ENCODE measurements around the gene CEP192. TPM values are rescaled to one million over a fixed set of nuclear protein-coding genes. Genes with fewer than 3 reads are reported as not detected.
"Not testable (repeated sequence)": the region's sequence is repeated elsewhere in the genome, so short reads cannot be mapped to it uniquely, and the experiment has no call there.

CEP192 gene
- polyA plus RNA-seq, 2 donors: 6.6 to 6.8 TPM

- Histone ChIP-seq H3K27me3 (ENCODE audit: control insufficient read depth in 1 of 2, insufficient read depth in 2 of 2, low read length in 2 of 2) (no peaks in the 10 kb centered on the region), H3K9me3 (ENCODE audit: control insufficient read depth in 2 of 2, insufficient read depth in 1 of 2, low read depth in 1 of 2, low read length in 1 of 2) (peaks cover 0 to 3% of the 10 kb centered on the region in 2 donors), H3K4me3 (ENCODE audit: low read depth in 1 of 2, low read length in 2 of 2) (no peak overlapping the region), H3K4me1 (ENCODE audit: control insufficient read depth in 2 of 2, insufficient read depth in 2 of 2, low read length in 1 of 2) (no peaks in the 10 kb centered on the region), H3K36me3 (ENCODE audit: control insufficient read depth in 2 of 2, insufficient read depth in 2 of 2, low read length in 1 of 2) (peaks cover 0 to 7% of the 10 kb centered on the region in 2 donors), H3K27ac (ENCODE audit: low read depth in 2 of 2, low read length in 1 of 2) (no peak overlapping the region)
- WGBS, 2 donors: 67 to 84% methylated on average over 2 of the region's 2 CpGs
Measured at GRCh38 chr18:12960395-12960794, 30.8 kb upstream of the CEP192 start.

GRCh38 chr18:12960853-12961397 lies 30.2 kb upstream of the CEP192 start:
- Histone ChIP-seq H3K4me3 (ENCODE audit: low read depth in 1 of 2, low read length in 2 of 2) (no peak overlapping the region), H3K27me3 (ENCODE audit: control insufficient read depth in 1 of 2, insufficient read depth in 2 of 2, low read length in 2 of 2) (no peaks in the 10 kb centered on the region), H3K27ac (ENCODE audit: low read depth in 2 of 2, low read length in 1 of 2) (no peak overlapping the region), H3K9me3 (ENCODE audit: control insufficient read depth in 2 of 2, insufficient read depth in 1 of 2, low read depth in 1 of 2, low read length in 1 of 2) (peaks cover 0 to 3% of the 10 kb centered on the region in 2 donors), H3K4me1 (ENCODE audit: control insufficient read depth in 2 of 2, insufficient read depth in 2 of 2, low read length in 1 of 2) (no peaks in the 10 kb centered on the region), H3K36me3 (ENCODE audit: control insufficient read depth in 2 of 2, insufficient read depth in 2 of 2, low read length in 1 of 2) (peaks cover 0 to 7% of the 10 kb centered on the region in 2 donors)
- WGBS, 2 donors: 76 to 79% methylated on average over 6 of the region's 6 CpGs

- no peak overlapping the region for H3K27ac ChIP-seq (ENCODE audit: low read depth in 2 of 2, low read length in 1 of 2)
- no peaks in the 10 kb centered on the region for H3K4me1 ChIP-seq (ENCODE audit: control insufficient read depth in 2 of 2, insufficient read depth in 2 of 2, low read length in 1 of 2)
- H3K27me3 ChIP-seq (ENCODE audit: control insufficient read depth in 1 of 2, insufficient read depth in 2 of 2, low read length in 2 of 2): no peaks in the 10 kb centered on the region
- H3K36me3 ChIP-seq (ENCODE audit: control insufficient read depth in 2 of 2, insufficient read depth in 2 of 2, low read length in 1 of 2): peaks cover 0 to 7% of the 10 kb centered on the region in 2 donors
- WGBS, 2 donors: 84 to 96% methylated on average over 1 of the region's 1 CpG
- peaks cover 0 to 3% of the 10 kb centered on the region in 2 donors for H3K9me3 ChIP-seq (ENCODE audit: control insufficient read depth in 2 of 2, insufficient read depth in 1 of 2, low read depth in 1 of 2, low read length in 1 of 2)
- H3K4me3 ChIP-seq (ENCODE audit: low read depth in 1 of 2, low read length in 2 of 2): no peak overlapping the region
Measured at GRCh38 chr18:12963069-12963468, 28.1 kb upstream of the CEP192 start.

GRCh38 chr18:12968115-12968514 lies 23.0 kb upstream of the CEP192 start:
- Histone ChIP-seq H3K36me3 (ENCODE audit: control insufficient read depth in 2 of 2, insufficient read depth in 2 of 2, low read length in 1 of 2) (peaks cover 7 to 8% of the 10 kb centered on the region in 2 donors), H3K27me3 (ENCODE audit: control insufficient read depth in 1 of 2, insufficient read depth in 2 of 2, low read length in 2 of 2) (no peaks in the 10 kb centered on the region), H3K27ac (ENCODE audit: low read depth in 2 of 2, low read length in 1 of 2) (no peak overlapping the region), H3K4me3 (ENCODE audit: low read depth in 1 of 2, low read length in 2 of 2) (no peak overlapping the region), H3K9me3 (ENCODE audit: control insufficient read depth in 2 of 2, insufficient read depth in 1 of 2, low read depth in 1 of 2, low read length in 1 of 2) (peaks cover 0 to 3% of the 10 kb centered on the region in 2 donors), H3K4me1 (ENCODE audit: control insufficient read depth in 2 of 2, insufficient read depth in 2 of 2, low read length in 1 of 2) (no peaks in the 10 kb centered on the region)
- WGBS, 2 donors: 91 to 92% methylated on average over 4 of the region's 4 CpGs

- peaks cover 0 to 3% of the 10 kb centered on the region in 2 donors for H3K9me3 ChIP-seq (ENCODE audit: control insufficient read depth in 2 of 2, insufficient read depth in 1 of 2, low read depth in 1 of 2, low read length in 1 of 2)
- no peak overlapping the region for H3K27ac ChIP-seq (ENCODE audit: low read depth in 2 of 2, low read length in 1 of 2)
- H3K4me3 ChIP-seq (ENCODE audit: low read depth in 1 of 2, low read length in 2 of 2): no peak overlapping the region
- peaks cover 5 to 8% of the 10 kb centered on the region in 2 donors for H3K36me3 ChIP-seq (ENCODE audit: control insufficient read depth in 2 of 2, insufficient read depth in 2 of 2, low read length in 1 of 2)
- 95 to 96% methylated on average over 6 of the region's 6 CpGs for WGBS, 2 donors
- no peaks in the 10 kb centered on the region for H3K27me3 ChIP-seq (ENCODE audit: control insufficient read depth in 1 of 2, insufficient read depth in 2 of 2, low read length in 2 of 2)
- H3K4me1 ChIP-seq (ENCODE audit: control insufficient read depth in 2 of 2, insufficient read depth in 2 of 2, low read length in 1 of 2): no peaks in the 10 kb centered on the region
Measured at GRCh38 chr18:12968619-12969018, 22.5 kb upstream of the CEP192 start.

- Histone ChIP-seq H3K27ac (ENCODE audit: low read depth in 2 of 2, low read length in 1 of 2) (no peak overlapping the region), H3K4me1 (ENCODE audit: control insufficient read depth in 2 of 2, insufficient read depth in 2 of 2, low read length in 1 of 2) (no peaks in the 10 kb centered on the region), H3K4me3 (ENCODE audit: low read depth in 1 of 2, low read length in 2 of 2) (no peak overlapping the region), H3K9me3 (ENCODE audit: control insufficient read depth in 2 of 2, insufficient read depth in 1 of 2, low read depth in 1 of 2, low read length in 1 of 2) (no peaks in the 10 kb centered on the region), H3K27me3 (ENCODE audit: control insufficient read depth in 1 of 2, insufficient read depth in 2 of 2, low read length in 2 of 2) (no peaks in the 10 kb centered on the region), H3K36me3 (ENCODE audit: control insufficient read depth in 2 of 2, insufficient read depth in 2 of 2, low read length in 1 of 2) (peaks cover 8 to 10% of the 10 kb centered on the region in 2 donors)
- WGBS, 2 donors: 92 to 97% methylated on average over 4 of the region's 4 CpGs
Measured at GRCh38 chr18:12973562-12974213, 17.5 kb upstream of the CEP192 start.

- Histone ChIP-seq H3K36me3 (ENCODE audit: control insufficient read depth in 2 of 2, insufficient read depth in 2 of 2, low read length in 1 of 2) (peaks cover 8 to 10% of the 10 kb centered on the region in 2 donors), H3K4me3 (ENCODE audit: low read depth in 1 of 2, low read length in 2 of 2) (no peak overlapping the region), H3K27ac (ENCODE audit: low read depth in 2 of 2, low read length in 1 of 2) (no peak overlapping the region), H3K27me3 (ENCODE audit: control insufficient read depth in 1 of 2, insufficient read depth in 2 of 2, low read length in 2 of 2) (no peaks in the 10 kb centered on the region), H3K9me3 (ENCODE audit: control insufficient read depth in 2 of 2, insufficient read depth in 1 of 2, low read depth in 1 of 2, low read length in 1 of 2) (no peaks in the 10 kb centered on the region), H3K4me1 (ENCODE audit: control insufficient read depth in 2 of 2, insufficient read depth in 2 of 2, low read length in 1 of 2) (no peaks in the 10 kb centered on the region)
- 92 to 94% methylated on average over 6 of the region's 6 CpGs for WGBS, 2 donors
Measured at GRCh38 chr18:12975488-12975887, 15.7 kb upstream of the CEP192 start.

- no peaks in the 10 kb centered on the region for H3K27me3 ChIP-seq (ENCODE audit: control insufficient read depth in 1 of 2, insufficient read depth in 2 of 2, low read length in 2 of 2)
- H3K27ac ChIP-seq (ENCODE audit: low read depth in 2 of 2, low read length in 1 of 2): no peak overlapping the region
- WGBS, 2 donors: 83 to 90% methylated on average over 12 of the region's 12 CpGs
- no peak overlapping the region for H3K4me3 ChIP-seq (ENCODE audit: low read depth in 1 of 2, low read length in 2 of 2)
- H3K4me1 ChIP-seq (ENCODE audit: control insufficient read depth in 2 of 2, insufficient read depth in 2 of 2, low read length in 1 of 2): no peaks in the 10 kb centered on the region
- H3K36me3 ChIP-seq (ENCODE audit: control insufficient read depth in 2 of 2, insufficient read depth in 2 of 2, low read length in 1 of 2): peaks cover 8 to 10% of the 10 kb centered on the region in 2 donors
- no peaks in the 10 kb centered on the region for H3K9me3 ChIP-seq (ENCODE audit: control insufficient read depth in 2 of 2, insufficient read depth in 1 of 2, low read depth in 1 of 2, low read length in 1 of 2)
Measured at GRCh38 chr18:12976305-12976704, 14.9 kb upstream of the CEP192 start.

- 91 to 100% methylated on average over 6 to 19 of the region's 34 CpGs for WGBS, 2 donors
- H3K36me3 ChIP-seq (ENCODE audit: control insufficient read depth in 2 of 2, insufficient read depth in 2 of 2, low read length in 1 of 2); H3K27ac ChIP-seq (ENCODE audit: low read depth in 2 of 2, low read length in 1 of 2): not testable (repeated sequence)
Measured at GRCh38 chr18:12980065-12980464, 11.1 kb upstream of the CEP192 start.

More at GRCh38 chr18:12980065-12980464, 11.1 kb upstream of the CEP192 start:
- not testable (repeated sequence) for H3K4me1 ChIP-seq (ENCODE audit: control insufficient read depth in 2 of 2, insufficient read depth in 2 of 2, low read length in 1 of 2); H3K4me3 ChIP-seq (ENCODE audit: low read depth in 1 of 2, low read length in 2 of 2); H3K27me3 ChIP-seq (ENCODE audit: control insufficient read depth in 1 of 2, insufficient read depth in 2 of 2, low read length in 2 of 2); H3K9me3 ChIP-seq (ENCODE audit: control insufficient read depth in 2 of 2, insufficient read depth in 1 of 2, low read depth in 1 of 2, low read length in 1 of 2)

Data from esophagus (tissue), 2 donors.